ENCODE results near the gene NAP1L4.
A peak's percentile ranks its signal among the peaks of the same experiment; 100 is the strongest.

Gene NAP1L4

GRCh38 chr11:2902784-2903671 is 89.1 kb downstream of the NAP1L4 start:
- no peak for DNase-seq

GRCh38 chr11:2901854-2902783 is 90.0 kb downstream of the NAP1L4 start:
- peak; percentile 67 for DNase-seq

- DNase-seq: no peak
Measured at GRCh38 chr11:2901196-2901796, 90.8 kb downstream of the NAP1L4 start.

- no peak for DNase-seq
Measured at GRCh38 chr11:2899080-2899783, 92.9 kb downstream of the NAP1L4 start.

- no peak for DNase-seq
Measured at GRCh38 chr11:2898366-2899079, 93.6 kb downstream of the NAP1L4 start.

GRCh38 chr11:2897048-2897447 is 95.1 kb downstream of the NAP1L4 start:
- DNase-seq: no peak

- DNase-seq: no peak
Measured at GRCh38 chr11:2896047-2896446, 96.1 kb downstream of the NAP1L4 start.

All from NCI-H1092 treated with DMSO at 0.1 percent for 48 hours (cell line).